Right lobe of liver (tissue), 4 donors: ENCODE data around the gene EPB41L3.

Source experiments
- CTCF ChIP-seq, 4 donors: fragments of 200-600 bp in 3 of 4; fragments of 450-650 bp in 1 of 4; IDR thresholded peaks; one replicate each; pipeline versions ENCODE4 v1.5.1 to v1.8.0; 2016 to 2022; ENCODE audit warnings: antibody characterized with exemption in 4 of 4, mild to moderate bottlenecking in 2 of 4
- POLR2A ChIP-seq: fragments of 450-650 bp; IDR thresholded peaks from one replicate; pipeline ENCODE4 v1.6.1; 2017; ENCODE audit warnings: antibody characterized with exemption, mild to moderate bottlenecking
- donor health status: DM: no; HTN: no; CAD: no.
- donor health status: DM: no; HTN: no; CAD: no.
- donor health status: DM: no; HTN: yes; CAD: no.

- no peak for TF ChIP-seq CTCF (IDR thresholded peaks at IDR 0.05)
- no peak for TF ChIP-seq POLR2A
Measured at GRCh38 chr18:5516841-5517240, 27.0 kb downstream of the EPB41L3 start.
